ENCODE data around the gene HOXA2.

- TF ChIP-seq, protein P1, sequence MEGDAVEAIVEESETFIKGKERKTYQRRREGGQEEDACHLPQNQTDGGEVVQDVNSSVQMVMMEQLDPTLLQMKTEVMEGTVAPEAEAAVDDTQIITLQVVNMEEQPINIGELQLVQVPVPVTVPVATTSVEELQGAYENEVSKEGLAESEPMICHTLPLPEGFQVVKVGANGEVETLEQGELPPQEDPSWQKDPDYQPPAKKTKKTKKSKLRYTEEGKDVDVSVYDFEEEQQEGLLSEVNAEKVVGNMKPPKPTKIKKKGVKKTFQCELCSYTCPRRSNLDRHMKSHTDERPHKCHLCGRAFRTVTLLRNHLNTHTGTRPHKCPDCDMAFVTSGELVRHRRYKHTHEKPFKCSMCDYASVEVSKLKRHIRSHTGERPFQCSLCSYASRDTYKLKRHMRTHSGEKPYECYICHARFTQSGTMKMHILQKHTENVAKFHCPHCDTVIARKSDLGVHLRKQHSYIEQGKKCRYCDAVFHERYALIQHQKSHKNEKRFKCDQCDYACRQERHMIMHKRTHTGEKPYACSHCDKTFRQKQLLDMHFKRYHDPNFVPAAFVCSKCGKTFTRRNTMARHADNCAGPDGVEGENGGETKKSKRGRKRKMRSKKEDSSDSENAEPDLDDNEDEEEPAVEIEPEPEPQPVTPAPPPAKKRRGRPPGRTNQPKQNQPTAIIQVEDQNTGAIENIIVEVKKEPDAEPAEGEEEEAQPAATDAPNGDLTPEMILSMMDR (IDR thresholded peaks at IDR 0.05; ENCODE audit: low read depth, low read length), result no peak
- TF ChIP-seq MYC (IDR thresholded peaks at IDR 0.05; ENCODE audit: low read depth, low read length), result no peak
- TF ChIP-seq POLR2A (IDR thresholded peaks at IDR 0.05; ENCODE audit: extremely low read depth, insufficient read length), result no peak
These were observed 12.9 kb upstream of the HOXA2 start for GRCh38 chr7:27115221-27116026.
